OCI-LY7 (cell line): ENCODE measurements around the gene RFPL2. TPM values are rescaled to one million over a fixed set of nuclear protein-coding genes. Genes with fewer than 3 reads are reported as not detected.

Source experiments
- BruUV-seq: library from RNA; stranded (reverse); fragments of 400-500 nt; replicated peaks from 2 replicates; lab custom pipeline; 2021; lab: Mats Ljungman, UMichigan
- CTCF ChIA-PET: fragments of 300-600 bp; sonication (Branson Sonifier 250); formaldehyde crosslinking; loops from one replicate; lab custom pipeline; 2022; ENCODE audit warnings: antibody characterized with exemption; ENCODE audit not compliant: unreplicated experiment; lab: Charles Lee
- POLR2A ChIA-PET: fragments of 300-600 bp; sonication (Branson Sonifier 250); formaldehyde crosslinking; loops from one replicate; lab custom pipeline; 2022; ENCODE audit warnings: antibody characterized with exemption; lab: Charles Lee
- DNase-seq: peaks from one replicate; pipeline ENCODE4 v3.0.0-alpha.2; 2015; ENCODE audit warnings: low spot score
- H2AFZ ChIP-seq: fragments of 200-600 bp; sonication (generic), shearing (Covaris generic); 2 replicates; pipeline ENCODE4 v1.6.1; 2014; ENCODE audit warnings: mild to moderate bottlenecking, antibody characterized with exemption, low read length, moderate library complexity
- H3K27ac ChIP-seq: fragments of 200-600 bp; sonication (generic); 2 replicates; pipeline ENCODE4 v1.5.1; 2014; ENCODE audit warnings: mixed run types, low read depth, mild to moderate bottlenecking, moderate library complexity, low read length, inconsistent platforms; ENCODE audit not compliant: poor library complexity, severe bottlenecking
- H3K36me3 ChIP-seq: fragments of 200-600 bp; sonication (generic); 2 replicates; pipeline ENCODE4 v1.6.1; 2014; ENCODE audit warnings: mild to moderate bottlenecking, antibody characterized with exemption, low read length, moderate library complexity, mixed read lengths; ENCODE audit not compliant: insufficient read depth
- H3K4me1 ChIP-seq: fragments of 200-600 bp; sonication (generic); 2 replicates; pipeline ENCODE4 v1.5.1; 2014; ENCODE audit warnings: mild to moderate bottlenecking, low read length; ENCODE audit not compliant: insufficient read depth, poor library complexity, severe bottlenecking
- H3K4me2 ChIP-seq: fragments of 200-600 bp; sonication (generic); 2 replicates; pipeline ENCODE4 v1.6.1; 2014; ENCODE audit warnings: mild to moderate bottlenecking, low read length
- H3K4me3 ChIP-seq: fragments of 200-600 bp; sonication (generic); 2 replicates; pipeline ENCODE4 v1.5.1; 2014; ENCODE audit warnings: mild to moderate bottlenecking, low read depth, low read length; ENCODE audit not compliant: poor library complexity, severe bottlenecking
- H3K79me2 ChIP-seq: fragments of 200-600 bp; sonication (generic); 2 replicates; pipeline ENCODE4 v1.6.1; 2016; ENCODE audit warnings: low read depth, mild to moderate bottlenecking, low read length, moderate library complexity, mixed read lengths; ENCODE audit not compliant: insufficient read depth
- H3K9me2 ChIP-seq: fragments of 200-600 bp; sonication (generic); 2 replicates; pipeline ENCODE4 v1.6.1; 2016; ENCODE audit warnings: mild to moderate bottlenecking, low read length, mixed read lengths; ENCODE audit not compliant: insufficient read depth
- H3K9me3 ChIP-seq: fragments of 200-600 bp; sonication (generic); 2 replicates; pipeline ENCODE4 v1.6.1; 2014; ENCODE audit warnings: mild to moderate bottlenecking, mixed run types, low read length, mixed read lengths
- H4K20me1 ChIP-seq: fragments of 200-600 bp; sonication (generic); 2 replicates; pipeline ENCODE4 v1.6.1; 2014; ENCODE audit warnings: mild to moderate bottlenecking, antibody characterized with exemption, low read length, moderate library complexity, mixed read lengths; ENCODE audit not compliant: insufficient read depth
- CTCF ChIP-seq: fragments of 200-600 bp; sonication (generic); conservative IDR thresholded peaks from 2 replicates; pipeline ENCODE4 v1.5.1; 2014; ENCODE audit warnings: mild to moderate bottlenecking, antibody characterized with exemption, low read length, moderate library complexity, mixed read lengths
- EZH2phosphoT487 ChIP-seq: fragments of 200-600 bp; sonication (generic); IDR thresholded peaks from 2 replicates; pipeline ENCODE4 v1.6.1; 2018; ENCODE audit warnings: low read depth, borderline replicate concordance, mild to moderate bottlenecking, mixed run types, antibody characterized with exemption, low read length, moderate library complexity, mixed read lengths
- intact Hi-C: fragments of 100-400 bp; cut with micrococcal nuclease; formaldehyde crosslinking; loops from one replicate; pipeline ENCODE4 v1.10.0; 2022; ENCODE audit not compliant: unreplicated experiment
- total RNA-seq, 2 experiments: library from RNA; depleted of rRNA in 1 of 2; stranded (reverse); fragments of >200 nt in 1 of 2; shearing (Covaris generic) in 1 of 2; gene quantifications; 2 replicates each; pipeline ENCODE4 v1.2.3, GENCODE V29; 2014 to 2022

Gene RFPL2
- total RNA-seq, 2 experiments from 2014 or later: not detected

- H3K79me2 ChIP-seq: no peaks in the 10 kb centered on the region
- H3K4me3 ChIP-seq: no peak overlapping the region
- no peak for DNase-seq
- POLR2A ChIA-PET: no interaction called here
- no peaks in the 10 kb centered on the region for H4K20me1 ChIP-seq
- intact Hi-C loops: no loop called here
- CTCF ChIA-PET: no interaction called here
- H3K4me1 ChIP-seq: no peaks in the 10 kb centered on the region
- no peaks in the 10 kb centered on the region for H3K9me3 ChIP-seq
- BruUV-seq: no TSS peak
- no peaks in the 10 kb centered on the region for H3K9me2 ChIP-seq
- H3K4me2 ChIP-seq: no peak overlapping the region
- TF ChIP-seq CTCF: no peak
- TF ChIP-seq EZH2phosphoT487: no peak
- no peaks in the 10 kb centered on the region for H3K36me3 ChIP-seq
- no peak overlapping the region for H3K27ac ChIP-seq
- H2AFZ ChIP-seq: no peak overlapping the region
Observed at GRCh38 chr22:32248276-32248675, 43.4 kb upstream of the RFPL2 start.

- intact Hi-C loops: no loop called here
- BruUV-seq: no TSS peak
- ChIA-PET CTCF (no interaction called here), POLR2A (no interaction called here)
- H3K27ac ChIP-seq: no peak overlapping the region
- H3K79me2 ChIP-seq: no peaks in the 10 kb centered on the region
- H3K4me2 ChIP-seq: no peak overlapping the region
- H3K36me3 ChIP-seq: no peaks in the 10 kb centered on the region
- no peak overlapping the region for H3K4me3 ChIP-seq
- no peaks in the 10 kb centered on the region for H3K9me2 ChIP-seq
- no peak overlapping the region for H2AFZ ChIP-seq
- TF ChIP-seq EZH2phosphoT487: no peak
- no peak for TF ChIP-seq CTCF
- H3K9me3 ChIP-seq: no peaks in the 10 kb centered on the region
- H4K20me1 ChIP-seq: no peaks in the 10 kb centered on the region
- H3K4me1 ChIP-seq: no peaks in the 10 kb centered on the region
- no peak for DNase-seq
Observed at GRCh38 chr22:32246166-32246565, 41.3 kb upstream of the RFPL2 start.

- CTCF ChIA-PET: no interaction called here
- Histone ChIP-seq H2AFZ (no peak overlapping the region), H3K36me3 (no peaks in the 10 kb centered on the region), H3K4me3 (no peak overlapping the region), H4K20me1 (no peaks in the 10 kb centered on the region), H3K4me1 (no peaks in the 10 kb centered on the region), H3K79me2 (no peaks in the 10 kb centered on the region), H3K9me3 (no peaks in the 10 kb centered on the region), H3K9me2 (no peaks in the 10 kb centered on the region), H3K27ac (no peak overlapping the region), H3K4me2 (no peak overlapping the region)
- no peak for DNase-seq
- no TSS peak for BruUV-seq
- no peak for TF ChIP-seq CTCF
- TF ChIP-seq EZH2phosphoT487: no peak
- POLR2A ChIA-PET: no interaction called here
- intact Hi-C loops: no loop called here
Observed at GRCh38 chr22:32245042-32245441, 40.2 kb upstream of the RFPL2 start.
